PC-9 (cell line): ENCODE measurements around the gene ADGRD1.

Experiments
- CTCF ChIP-seq: fragments of 200-600 bp; sonication (generic); conservative IDR thresholded peaks from 2 replicates; pipeline ENCODE4 v1.6.1; 2017; ENCODE audit warnings: mixed run types, antibody characterized with exemption, mild to moderate bottlenecking, moderate library complexity
- EZH2 ChIP-seq: fragments of 200-600 bp; sonication (generic); IDR thresholded peaks from 2 replicates; pipeline ENCODE4 v1.8.0; 2017; ENCODE audit warnings: antibody characterized with exemption, low read depth

GRCh38 chr12:130944878-130945277 lies 8.8 kb upstream of the ADGRD1 start:
- TF ChIP-seq CTCF, result no peak
- no peak for TF ChIP-seq EZH2
